Activated CD4-positive, alpha-beta T cell treated with anti-CD3 and anti-CD28 coated beads, Interleukin-2, Interleukin-4, amounts not matched to agents 100 ng/mL and 50 ng/mL, durations not matched to agents 16 hours and 8 hours (primary cell): ENCODE results near the gene ZDHHC22.

Experiments used
- DNase-seq: peaks from one replicate; pipeline ENCODE4 v3.0.0-alpha.2; 2020; ENCODE audit warnings: low spot score

Gene ZDHHC22

DNA sequence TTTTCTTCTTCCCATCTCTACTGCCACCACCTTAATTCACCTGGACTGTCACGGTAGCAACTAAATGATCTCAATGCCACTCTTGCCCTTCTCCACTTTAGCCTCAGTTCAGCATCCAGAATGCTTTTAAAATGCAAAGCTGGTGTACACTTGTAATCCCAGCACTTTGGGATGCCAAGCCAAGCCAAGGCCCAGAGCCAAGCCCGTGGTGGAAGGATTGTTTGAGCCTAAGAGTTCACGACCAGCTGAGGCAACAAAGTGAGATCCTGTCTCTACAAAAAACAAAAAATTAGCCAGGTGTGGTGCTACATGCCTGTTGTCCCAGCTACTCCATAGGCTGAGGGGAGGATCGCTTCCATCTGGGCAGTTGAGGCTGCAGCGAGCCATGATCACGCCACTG, 37.6 kb downstream of the ZDHHC22 start:
- no peak for DNase-seq

DNA sequence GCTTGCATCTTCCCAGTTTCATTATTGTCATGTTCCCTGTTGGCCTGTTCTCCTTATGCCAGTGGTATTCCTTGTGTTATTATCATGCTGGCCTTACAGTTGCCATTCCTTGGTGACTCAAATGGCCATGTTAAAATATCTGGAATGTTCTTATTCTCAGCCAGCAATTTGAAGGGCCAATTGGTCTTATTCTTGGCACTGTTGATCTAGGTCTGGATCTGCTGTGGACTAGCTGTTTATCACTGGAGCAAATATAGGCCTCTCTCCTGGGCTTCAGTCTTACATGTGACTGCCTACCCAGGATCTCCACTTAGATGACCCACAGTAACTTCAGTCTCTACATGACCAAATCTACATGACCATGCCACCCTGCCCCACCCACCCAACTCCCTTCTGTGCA, 38.1 kb downstream of the ZDHHC22 start:
- DNase-seq, result no peak

DNA sequence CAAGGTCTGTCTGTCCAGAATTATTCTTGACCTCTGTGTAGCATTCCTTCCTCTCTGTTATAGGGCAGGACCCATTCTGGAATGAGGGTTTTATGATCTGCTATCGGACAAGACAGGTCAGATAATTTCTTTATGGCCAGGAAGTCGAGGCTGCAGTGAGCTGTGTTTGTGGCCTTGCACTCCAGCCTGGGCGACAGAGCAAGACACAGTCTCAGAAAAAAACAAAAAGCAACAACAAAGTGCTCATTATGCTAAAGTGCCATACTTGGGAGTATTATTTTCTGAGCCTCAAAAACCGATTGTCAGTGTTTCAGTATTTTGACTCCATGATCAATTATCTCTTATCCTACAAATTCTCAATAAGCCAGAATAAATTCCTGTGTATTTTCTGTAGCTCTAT, 39.4 kb downstream of the ZDHHC22 start:
- DNase-seq, result no peak

DNA sequence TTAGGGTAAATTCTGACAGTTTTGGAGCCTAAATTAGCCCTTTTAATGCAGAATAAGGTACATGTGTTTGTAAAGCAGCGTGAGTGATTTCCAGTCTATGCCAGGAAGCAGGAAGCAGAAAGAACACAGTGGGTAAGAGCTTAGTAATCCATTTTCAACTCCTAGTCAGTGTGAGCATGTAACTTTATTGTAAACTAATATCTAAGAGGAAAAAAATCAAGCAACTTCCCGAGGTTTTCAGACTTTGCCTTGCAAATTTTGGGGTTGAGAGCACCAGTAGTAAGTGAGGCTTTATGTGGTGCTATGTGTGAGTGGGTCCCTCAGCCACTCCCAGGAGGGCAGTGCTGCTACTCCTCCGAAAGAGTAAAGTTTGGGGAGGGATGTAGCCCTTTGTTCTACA, 40.6 kb downstream of the ZDHHC22 start:
- no peak for DNase-seq

DNA sequence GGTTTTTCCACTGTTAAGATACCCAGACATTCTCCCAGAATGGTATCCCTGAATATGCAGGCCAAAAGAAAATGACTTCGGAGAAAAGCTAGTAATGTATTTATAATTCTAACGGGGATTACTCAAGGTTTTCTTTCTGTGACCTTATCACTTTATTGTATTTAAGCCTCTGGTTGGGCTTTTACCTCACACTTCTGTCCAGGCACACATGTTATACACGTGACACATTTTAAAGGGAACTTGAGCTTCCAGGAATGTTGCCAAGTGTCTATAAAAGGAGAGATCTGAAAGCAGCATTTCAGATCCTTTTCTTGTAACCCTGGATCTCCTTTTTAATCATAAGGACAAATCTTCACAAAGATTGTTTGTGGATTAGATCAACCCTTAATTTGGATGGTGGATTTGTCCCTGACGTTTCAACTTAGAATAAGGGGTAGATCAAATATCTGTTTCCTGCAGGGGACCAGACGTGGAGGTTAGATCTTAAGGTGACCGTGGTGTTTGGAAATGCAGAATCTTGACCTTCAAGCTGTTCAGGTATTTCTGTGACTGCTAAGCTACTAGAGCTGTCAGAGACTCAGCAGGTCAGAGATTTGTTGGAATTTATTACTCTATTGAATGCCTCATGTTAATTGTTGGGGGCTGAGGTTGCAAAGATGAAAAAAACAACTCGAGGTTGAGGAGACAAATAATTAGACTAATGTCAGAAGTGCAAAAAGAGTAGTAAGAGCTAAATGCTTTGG, 42.0 kb downstream of the ZDHHC22 start:
- no peak for DNase-seq

- DNase-seq, result no peak
Measured at GRCh38 chr14:77098529-77099353, 42.9 kb downstream of the ZDHHC22 start.

DNA sequence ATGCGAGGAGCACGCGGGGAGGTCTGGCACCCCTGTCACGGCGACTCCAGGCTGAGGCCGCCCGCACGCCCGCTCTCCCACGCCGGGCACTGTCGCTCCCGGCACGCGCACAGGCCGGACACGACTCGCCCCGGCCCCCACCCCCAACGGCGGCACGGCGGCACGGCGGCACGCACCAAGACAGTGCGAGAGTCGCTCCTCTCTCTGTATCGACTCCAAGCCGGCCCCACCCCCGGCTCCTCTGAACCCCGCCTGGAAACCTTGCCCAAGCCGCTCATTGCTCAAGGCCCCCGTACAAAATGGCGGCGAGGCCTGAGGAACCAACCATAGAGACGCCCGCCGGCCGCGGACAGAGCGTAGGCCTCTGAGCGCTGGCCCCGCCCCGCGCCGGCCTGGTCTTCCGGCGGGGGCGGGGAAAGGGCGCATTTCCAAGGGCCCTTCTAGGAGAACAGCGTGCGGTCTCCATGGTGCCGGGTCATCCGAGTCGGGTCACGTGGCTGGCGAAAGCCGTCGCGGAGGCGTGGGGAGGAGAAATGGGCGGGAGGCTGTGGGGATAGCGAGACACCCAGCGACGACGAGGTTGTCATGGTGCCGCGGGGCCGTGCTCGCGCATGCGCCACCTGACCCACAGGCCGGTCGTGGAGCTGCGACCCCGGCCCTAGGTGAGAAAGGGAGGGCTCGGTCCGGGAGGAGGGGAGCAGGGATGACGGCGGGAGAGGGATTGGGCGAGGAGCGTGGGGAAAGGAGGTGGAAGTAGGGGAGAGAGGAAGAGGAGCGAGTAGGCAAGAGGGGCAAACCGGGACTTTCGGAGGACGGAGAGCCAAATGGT, 43.7 kb downstream of the ZDHHC22 start, which contains the start of gene CIPC:
CIPC (plus strand) TSS at position 559 of the 829 bp plus-strand sequence. CDS start 7,451 bp downstream, outside the sequence.
- DNase-seq, result peak; percentile 100

DNA sequence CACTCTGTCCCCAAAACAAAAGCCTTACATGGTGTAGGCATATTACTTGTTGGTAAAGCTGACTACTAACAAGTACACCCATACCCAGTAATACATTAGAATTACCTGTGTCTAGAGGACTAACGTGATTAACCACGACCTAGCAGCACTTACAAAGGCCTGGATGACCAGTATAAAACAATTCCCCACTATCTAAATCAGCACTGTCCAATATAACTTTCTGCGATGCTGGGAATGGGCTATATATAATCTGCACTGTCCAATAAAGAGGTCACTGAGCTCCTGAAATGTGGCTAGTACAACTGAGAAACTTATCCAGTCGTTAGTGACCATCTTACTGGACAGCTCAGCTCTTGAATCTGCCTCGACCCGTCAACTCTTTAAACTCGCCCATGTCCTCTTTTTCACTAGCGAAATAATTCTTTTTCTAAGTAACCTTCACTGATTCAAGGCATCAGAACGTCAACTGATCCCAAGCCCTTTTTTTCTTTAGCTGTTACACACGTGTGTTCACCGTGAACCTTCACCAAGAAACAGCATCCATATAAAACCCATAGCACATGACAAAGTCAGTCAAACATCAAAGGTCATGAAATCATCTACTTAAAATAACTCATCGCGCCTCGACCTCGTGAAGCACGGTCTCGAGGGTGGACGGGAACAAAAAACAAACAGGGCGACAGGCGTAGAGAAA, 44.4 kb downstream of the ZDHHC22 start:
- DNase-seq, result no peak

GRCh38 chr14:77094672-77095284, 46.8 kb downstream of the ZDHHC22 start:
- peak; percentile 75 for DNase-seq

- DNase-seq, result no peak
Measured at GRCh38 chr14:77092676-77093075, 48.9 kb downstream of the ZDHHC22 start.

- DNase-seq, result no peak
Measured at GRCh38 chr14:77091518-77091917, 50.1 kb downstream of the ZDHHC22 start.

DNA sequence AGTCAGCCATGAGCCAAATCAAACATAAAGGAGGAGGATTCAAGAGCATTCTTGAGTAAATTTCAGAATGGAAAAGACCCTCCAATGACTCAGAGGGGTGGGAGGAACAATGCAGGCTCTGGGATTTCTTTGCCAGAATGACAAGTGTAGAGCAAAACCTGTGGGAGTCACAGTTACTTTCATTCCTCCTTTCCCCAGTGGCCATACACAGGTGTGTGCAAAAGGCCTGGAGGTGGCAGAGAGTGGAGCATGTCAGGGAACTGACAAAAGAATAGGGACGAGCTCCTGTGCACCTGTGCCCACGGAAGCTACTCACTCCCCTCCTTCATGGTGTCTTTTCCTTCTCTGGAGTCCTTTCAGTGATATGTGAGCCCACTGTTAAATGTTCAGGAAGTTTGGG, 52.9 kb downstream of the ZDHHC22 start:
- DNase-seq, result no peak

DNA sequence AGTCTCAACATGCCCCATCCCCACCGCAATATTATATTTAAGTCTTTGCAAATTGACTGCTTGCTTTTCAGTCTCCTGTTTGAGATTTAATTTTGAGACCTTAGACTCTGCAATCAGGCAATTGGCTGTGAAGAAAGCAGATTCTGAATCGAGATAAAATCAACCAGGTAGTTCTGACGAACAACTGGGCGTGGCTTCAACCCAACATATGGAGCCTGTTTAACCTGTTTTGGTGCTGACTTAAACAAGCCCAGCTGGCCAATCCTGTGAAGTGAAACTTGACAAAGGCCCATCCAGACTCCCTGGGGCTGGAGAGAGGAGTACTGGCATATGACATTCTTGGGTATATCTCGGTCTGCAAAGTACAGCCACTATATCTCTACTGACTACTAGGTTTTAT, 53.4 kb downstream of the ZDHHC22 start:
- no peak for DNase-seq

DNA sequence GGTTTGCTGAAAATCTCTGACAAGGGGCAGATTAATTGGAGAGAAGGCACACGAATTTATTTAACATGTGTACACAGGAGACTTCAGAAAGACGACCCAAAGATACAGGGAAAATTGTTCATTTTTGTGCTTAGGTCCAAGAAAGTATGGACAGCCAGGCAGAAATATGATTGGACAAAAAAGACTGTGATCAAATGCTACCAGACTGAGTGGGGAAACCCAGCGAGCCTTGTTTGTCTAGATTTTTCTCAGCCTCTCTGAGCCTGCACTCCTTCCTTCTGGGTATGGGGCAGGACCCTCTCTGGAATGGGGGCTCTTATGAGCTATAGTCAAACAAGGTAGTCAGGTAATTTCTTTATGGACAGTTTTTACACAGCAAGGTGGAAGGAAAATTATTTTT, 54.0 kb downstream of the ZDHHC22 start:
- no peak for DNase-seq

- DNase-seq, result no peak
Measured at GRCh38 chr14:77086951-77087350, 54.6 kb downstream of the ZDHHC22 start.

DNA sequence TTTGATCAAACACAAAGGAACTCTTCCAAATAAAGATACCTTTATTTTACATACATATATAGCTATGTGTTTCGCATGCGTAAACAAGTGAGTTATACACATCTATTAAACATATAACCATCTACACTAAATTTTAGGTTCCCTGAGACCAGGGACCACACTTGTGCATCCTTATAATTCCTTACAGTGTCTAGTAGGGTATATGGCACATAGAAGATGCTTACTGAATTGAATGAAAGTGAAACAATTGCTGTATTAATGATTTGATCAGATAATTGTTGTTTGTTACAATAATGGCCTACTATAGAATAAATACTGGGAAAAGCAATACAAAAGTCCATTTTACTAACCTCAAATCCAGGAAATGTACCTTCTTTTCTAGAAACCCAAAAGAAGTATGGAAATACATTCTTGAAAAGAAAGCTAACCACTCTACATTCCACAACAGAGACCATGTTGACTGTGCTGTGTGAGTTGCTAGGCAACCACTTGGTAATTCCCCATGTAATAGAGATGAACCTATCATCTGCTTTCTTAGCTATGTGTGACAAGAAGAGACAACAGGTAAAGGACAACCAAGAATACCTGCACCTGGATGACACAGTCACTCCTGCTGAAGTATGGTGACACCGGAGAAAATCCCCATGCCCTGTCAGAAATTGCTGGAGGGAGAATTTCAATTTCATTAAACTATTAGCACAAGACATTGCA, 55.4 kb downstream of the ZDHHC22 start:
- no peak for DNase-seq

DNA sequence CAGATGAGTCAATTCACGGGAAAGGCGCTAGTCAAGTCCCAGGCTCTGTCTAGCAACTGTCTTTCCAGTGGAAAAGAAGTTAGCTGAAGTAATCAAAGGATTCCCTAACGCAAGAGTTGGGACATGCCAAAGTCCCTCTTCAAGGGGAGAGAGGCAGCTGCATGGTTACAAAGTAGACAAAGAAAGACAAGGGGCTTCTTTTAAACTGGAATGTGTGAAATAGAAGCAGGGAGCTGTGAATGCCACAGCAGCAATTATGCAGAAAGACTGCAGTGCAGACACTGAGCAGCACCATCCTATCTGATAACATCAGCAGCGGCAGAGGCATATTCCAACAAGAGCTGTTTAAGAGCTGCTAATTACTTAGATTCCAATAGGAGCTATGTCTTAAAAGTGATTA, 56.1 kb downstream of the ZDHHC22 start:
- no peak for DNase-seq

- DNase-seq, result no peak
Measured at GRCh38 chr14:77084985-77085384, 56.6 kb downstream of the ZDHHC22 start.

GRCh38 chr14:77083082-77083481, 58.5 kb downstream of the ZDHHC22 start:
- DNase-seq, result no peak

- no peak for DNase-seq
Measured at GRCh38 chr14:77082356-77082755, 59.2 kb downstream of the ZDHHC22 start.
